GM19395 (cell line): Measurements from ENCODE around the gene BLTP3A.
A peak's percentile ranks its signal among the peaks of the same experiment; 100 is the strongest.
"Not testable (repeated sequence)": the region's sequence is repeated elsewhere in the genome, so short reads cannot be mapped to it uniquely, and the experiment has no call there.

ENCODE experiments used
- ATAC-seq: cut with Tn5 transposase; IDR thresholded peaks from one replicate; pipeline ENCODE4 v1.9.1; 2021; ENCODE audit warnings: mild to moderate bottlenecking, moderate library complexity; ENCODE audit not compliant: unreplicated experiment

The BLTP3A gene

DNA sequence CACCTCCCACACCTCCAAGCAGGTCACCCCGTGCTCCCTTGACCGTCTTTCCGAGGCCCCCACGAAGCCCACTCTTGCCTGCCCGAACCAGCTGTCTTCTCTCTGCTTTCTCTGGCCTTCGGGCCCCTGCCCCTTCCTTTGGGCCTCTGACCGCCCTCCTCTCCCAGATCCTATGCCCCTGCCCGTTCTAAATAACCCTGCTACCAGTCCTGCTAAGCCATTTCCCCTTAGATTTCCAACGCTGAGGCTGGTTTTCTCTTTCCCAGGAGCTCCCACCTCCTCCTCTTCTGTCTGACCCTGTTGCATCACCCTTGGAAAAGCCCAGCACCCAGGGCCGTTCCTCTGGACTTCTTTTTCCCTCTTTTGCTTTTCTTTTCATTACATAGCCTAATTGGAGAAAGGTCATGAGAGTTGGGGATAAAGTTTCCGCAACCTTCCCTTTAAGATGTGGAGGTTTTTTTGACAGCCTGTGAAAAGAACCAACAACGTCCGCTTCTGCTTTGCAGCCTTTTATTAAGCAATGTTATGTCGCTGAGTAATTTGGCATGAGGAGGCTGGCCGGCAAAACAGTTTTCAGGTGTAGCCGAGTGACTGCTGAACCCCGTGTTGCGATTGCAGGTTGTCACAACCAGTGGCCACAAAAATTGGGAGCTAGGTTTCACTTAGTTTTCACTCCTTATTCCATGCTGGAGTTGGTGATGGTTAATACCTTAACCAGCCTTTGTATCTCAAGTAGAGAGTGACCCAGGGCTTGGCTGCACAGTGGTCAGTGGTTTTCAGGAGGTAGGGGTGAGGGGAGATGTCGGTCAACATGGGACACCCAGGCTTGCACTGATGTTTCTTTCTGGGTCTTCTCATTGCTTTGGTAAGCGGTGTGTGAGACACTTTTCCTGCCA, 970 bp downstream of the BLTP3A start:
- ATAC-seq = peak; percentile 18

DNA sequence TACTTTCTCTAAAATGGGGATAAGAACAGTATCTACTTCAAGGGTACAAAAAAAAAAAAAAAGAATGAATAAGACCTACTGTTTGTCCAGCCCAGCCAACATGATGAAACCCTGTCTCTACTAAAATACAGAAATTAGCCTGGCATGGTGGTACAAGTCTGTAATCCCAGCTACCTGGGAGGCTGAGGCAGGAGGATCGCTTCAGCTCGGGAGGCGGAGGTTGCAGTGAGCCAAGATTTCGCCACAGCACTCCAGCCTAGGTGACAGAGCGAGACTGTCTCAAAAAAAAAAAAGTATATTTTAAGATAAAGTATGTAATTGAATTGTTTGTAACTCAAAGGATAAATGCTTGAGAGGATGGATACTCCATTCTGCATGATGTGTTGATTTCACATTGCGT, 2.0 kb downstream of the BLTP3A start:
- ATAC-seq = no peak

DNA sequence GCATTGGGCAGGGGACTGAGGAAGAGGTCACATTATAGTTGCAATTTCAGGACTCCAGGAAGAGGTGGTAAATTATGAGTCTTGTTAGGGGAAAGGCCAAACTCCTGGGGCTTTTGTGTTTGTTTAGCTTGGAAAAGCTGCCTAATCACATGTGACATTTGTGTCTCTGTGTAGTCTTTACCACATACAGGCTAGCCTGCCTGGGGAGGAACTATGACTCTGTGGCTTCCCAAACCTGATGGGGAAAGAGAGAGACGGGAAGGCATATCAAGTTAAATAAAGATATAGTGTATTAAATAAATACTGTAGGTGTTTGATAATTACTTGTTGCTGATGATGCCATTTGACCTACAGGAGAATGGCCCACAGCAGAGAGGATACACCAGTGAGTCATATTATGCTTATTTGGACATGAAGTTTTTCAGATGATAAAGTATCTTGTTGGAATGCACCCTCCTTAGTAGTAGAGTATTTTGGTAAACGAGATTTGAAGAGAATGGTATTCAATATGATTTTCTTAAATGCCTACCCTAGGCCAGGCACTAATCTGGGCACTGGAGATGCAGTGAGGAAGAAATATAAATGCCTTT, 4.0 kb downstream of the BLTP3A start:
- no peak for ATAC-seq

DNA sequence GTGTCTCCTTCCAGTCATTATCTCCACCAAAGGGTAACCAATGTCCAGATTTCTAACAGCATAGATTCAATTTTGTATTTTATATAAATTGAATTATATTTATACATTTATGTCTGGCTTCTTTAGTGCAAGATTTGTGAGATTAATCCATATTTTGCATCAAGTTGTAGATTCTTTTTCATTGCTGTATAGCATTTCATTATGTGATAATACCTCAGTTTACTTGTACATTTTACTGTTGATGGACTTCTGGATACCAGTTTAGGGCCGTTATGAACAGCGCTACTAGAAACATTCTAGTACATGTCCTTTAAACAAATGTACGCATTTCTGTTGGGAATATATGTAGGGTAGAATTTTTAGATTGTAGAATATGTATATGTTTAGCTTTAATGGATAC, 6.2 kb downstream of the BLTP3A start:
- ATAC-seq = no peak

DNA sequence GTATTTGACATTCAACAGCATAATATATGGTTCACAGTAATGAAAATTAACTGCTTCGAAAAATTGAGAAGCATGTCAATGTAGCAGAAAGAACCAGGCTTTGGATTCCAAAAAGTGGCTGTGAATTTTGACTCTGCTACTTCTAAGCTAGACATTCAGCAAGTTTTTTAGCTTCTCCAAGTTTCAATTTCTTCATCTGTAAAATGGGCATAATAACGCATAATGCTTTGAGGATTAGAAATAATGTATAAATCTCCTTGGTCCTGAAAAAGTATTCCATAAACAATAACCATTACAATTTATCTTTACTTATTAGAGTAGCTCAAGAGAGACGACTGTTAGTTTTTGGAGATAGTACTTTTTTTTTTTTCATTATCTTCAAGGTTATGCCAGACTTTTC, 7.7 kb downstream of the BLTP3A start:
- no peak for ATAC-seq

DNA sequence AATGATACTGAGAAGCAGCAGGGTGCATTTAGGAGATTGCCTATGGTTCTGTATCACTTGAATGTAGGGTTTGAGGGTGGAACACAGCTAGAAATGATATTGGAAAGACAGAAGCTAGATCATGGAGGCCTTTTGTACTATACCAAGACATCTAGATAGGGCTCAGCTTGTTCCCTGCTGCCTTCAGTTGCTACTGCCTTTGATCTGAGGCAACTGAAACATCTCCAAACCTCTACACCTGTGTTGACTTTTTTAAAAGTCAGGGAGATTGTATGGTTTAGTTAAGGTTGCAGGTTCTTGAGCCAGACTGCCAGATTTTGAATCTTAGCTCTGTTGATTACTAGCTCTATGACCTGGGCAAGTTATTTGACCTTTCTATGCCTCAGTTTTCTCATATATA, 12.7 kb downstream of the BLTP3A start:
- ATAC-seq = no peak

DNA sequence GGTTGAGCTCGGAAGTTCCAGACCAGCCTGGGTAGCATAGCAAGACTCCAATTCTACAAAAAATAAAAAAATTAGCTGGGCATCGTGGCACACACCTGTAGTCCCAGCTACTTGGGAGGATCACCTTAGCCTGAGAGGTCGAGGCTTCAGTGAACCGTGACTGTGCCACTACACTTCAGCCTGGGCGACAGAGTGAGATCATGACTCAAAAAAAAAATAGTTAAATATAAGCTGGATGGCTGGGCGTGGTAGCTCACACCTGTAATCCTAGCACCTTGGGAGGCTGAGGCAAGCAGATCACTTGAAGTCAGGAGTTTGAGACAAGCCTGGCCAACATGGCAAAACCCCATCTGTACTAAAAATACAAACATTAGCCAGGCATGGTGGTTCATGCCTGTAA, 13.2 kb downstream of the BLTP3A start:
- ATAC-seq = not testable (repeated sequence)

DNA sequence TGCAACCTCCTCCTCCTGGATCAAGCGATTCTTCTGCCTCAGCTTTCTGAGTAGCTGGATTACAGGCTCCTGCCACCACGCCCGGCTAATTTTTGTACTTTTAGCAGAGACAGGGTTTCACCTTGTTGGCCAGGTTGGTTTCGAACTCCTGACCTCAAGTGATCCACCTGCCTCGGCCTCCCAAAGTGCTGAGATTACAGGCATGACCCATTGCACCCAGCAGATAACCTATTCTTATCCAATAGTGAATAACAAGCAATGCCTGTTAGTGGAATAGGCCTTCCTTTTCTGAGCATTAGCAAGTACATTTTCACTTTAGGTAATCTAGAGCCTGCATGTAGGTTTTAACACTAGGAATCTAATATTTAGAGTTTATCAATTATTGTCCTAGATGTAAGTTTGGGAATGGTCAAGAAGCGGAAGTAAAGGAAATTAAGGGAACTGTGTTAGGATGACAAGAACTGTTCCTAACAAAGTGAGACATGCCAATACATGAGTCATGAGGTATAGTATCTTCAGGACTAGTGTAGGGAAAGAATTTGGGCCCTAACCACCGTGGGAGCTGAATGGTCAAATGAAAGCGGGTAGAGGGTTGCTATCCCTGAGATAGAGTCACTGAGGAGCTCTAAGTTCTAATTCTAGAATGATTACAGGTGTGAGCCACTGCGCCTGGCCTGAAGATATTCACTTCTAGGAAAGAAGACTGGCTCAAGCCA, 15.0 kb downstream of the BLTP3A start:
- ATAC-seq = no peak

DNA sequence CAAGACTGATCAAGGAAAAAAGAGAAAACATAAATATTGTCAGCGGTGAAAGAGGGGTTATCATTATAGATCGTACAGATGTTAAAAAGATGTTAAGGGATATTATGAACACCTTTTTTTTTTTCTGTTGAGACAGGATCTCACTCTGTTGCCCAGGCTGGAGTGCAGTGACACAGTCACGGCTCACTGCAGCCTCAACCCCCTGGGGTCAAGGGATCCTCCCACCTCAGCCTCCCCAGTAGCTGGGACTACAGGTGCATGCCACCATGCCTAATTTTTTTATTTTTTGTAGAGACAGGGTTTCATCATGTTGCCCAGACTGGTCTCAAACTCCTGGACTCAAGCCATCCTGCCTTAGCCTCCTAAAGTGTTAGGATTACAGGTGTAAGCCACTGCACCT, 16.6 kb downstream of the BLTP3A start:
- ATAC-seq = not testable (repeated sequence)

DNA sequence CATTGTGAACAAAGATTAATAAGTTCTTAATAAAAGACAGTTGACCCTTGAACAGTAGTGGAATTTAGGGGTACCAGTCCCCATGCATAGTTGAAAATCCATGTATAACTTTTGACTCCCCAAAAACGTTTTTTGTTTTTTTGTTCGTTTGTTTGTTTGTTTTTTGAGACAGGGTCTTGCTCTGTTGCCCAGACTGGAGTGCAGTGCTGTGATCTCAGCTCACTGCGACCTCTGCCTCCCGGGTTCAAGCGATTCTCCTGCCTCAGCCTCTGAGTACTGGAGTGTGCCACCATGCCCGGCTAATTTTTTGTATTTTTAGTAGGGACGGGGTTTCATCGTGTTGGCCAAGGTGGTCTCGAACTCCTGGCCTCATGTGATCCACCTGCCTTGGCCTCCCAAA, 17.5 kb downstream of the BLTP3A start:
- ATAC-seq = not testable (repeated sequence)

DNA sequence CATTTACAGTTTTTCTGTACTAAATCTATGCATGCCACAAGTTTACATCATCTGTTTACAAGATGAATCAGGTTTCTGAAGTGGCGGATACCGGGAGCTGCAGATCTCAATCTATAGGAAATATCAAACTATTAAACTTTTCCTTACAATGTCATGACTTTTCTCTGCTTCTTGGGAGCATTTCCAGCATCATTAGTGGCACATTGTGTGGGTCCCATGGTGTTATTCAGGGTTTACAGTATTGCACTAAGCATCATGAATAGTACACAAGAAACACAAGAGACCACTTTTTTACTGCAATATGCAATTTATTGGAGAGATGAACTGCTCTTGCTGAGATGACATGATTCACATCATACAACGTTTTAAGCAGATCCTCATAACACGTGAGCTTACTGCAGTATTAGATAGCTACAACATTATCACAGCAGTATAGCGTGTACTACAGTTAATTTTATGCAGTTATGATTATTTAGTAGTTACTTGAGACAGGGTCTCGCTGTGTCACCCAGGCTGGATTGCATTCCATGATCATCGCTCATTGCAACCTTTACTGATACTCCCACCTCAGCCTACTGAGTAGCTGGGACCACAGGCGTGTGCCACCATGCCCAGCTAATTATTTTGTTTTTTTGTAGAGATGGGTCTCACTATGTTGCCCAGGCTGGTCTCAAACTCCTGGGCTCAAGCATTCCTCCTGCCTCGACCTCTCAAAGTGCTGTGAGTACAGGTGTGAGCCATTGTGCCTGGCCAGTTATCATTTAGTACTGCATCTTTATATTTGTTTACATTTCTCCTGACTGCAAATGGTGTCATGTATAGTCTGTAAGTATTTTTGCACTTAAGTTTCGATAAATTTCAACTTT, 18.4 kb downstream of the BLTP3A start:
- no peak for ATAC-seq

DNA sequence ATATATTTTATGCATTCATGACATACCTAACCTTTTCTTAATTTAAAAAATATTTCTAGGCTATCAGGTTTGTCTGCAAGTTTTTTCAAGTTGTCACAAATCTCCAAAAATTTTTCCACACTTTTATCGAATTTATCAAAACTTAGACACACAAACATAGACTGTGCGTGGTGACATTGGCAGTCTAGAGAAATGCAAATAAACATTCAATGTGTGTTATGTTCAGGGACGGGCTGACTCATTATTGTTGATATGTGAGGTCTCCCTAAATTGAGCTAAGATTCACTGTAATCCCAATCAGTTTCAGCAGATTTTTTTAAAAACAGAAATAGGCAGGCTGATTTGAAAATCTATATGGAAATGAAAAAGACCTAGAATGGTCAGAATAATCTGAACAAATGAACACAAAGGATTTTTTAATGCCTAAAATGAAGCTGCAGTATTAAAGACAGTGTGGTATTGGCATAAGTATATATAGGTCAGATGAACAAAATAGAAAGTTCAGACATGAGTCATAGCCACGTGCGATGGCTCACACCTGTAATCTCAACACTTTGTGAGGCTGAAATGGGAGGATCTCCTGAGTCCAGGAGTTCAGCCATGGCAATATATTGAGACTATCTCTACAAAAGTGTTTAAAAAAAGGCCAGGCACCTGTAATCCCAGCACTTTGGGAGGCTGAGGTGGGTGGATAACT, 19.2 kb downstream of the BLTP3A start:
- peak; percentile 96 for ATAC-seq

DNA sequence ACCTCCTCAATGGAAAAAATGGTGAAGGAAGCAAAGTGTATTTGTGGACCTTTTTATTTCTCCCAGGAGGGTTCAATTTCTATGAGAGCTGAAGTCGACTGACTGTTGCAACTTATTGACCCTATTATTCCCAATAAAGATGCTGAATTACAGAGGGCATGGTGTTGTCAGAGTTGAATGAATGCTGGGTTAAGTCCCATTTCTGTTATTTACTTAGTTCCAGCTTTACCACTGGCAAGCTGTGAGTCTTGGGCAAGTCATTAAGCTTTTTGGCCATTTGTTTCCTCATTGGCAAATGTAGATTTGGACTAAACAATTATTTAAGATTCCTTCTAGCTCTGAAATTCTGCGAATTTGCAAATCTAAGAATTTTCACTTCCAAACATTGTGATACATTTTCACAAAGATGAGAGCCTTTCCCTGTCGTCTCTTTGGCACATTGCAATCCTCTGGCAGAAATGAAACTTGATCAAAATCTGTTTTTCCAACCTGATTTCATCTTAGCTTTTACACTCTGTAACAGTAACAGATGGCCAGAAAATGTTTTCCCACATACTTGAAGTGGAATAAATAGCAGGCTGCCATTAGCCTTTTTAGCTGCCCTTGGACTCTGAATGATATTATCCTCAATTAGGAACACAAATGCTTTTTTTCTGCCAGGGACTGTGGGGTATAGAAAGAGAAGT, 21.3 kb downstream of the BLTP3A start:
- ATAC-seq = no peak

DNA sequence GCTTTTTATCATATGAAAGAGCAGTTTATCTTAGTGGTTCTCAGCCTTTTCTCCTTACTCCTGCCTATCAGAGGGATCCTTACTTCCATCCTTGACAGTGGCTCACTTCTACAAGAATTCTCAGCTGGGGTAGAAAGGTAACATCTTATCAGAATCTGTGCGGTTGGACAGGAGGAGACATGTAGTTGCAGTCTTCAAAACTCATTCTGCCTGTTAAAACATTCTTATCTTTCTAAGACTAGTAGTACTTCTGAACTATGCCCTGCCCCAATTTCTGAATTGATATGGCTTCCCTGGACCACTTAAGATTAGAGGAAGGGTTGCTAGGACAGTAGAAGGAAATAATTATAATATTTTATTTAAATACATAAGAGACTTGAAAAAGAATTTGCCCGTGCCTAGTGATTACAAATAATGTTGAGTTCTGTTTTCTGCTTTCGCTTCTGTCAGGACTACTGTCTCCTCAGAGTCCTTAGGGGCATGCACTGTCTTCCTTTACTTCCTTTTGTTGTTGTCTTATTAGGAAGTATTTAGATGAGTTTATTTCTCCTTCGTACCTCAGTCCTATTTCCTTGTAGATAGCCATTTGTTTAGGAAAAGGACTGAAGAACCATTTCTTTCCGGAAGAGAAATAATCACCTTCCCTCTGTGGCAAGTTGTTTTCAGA, 24.9 kb downstream of the BLTP3A start:
- ATAC-seq = no peak

DNA sequence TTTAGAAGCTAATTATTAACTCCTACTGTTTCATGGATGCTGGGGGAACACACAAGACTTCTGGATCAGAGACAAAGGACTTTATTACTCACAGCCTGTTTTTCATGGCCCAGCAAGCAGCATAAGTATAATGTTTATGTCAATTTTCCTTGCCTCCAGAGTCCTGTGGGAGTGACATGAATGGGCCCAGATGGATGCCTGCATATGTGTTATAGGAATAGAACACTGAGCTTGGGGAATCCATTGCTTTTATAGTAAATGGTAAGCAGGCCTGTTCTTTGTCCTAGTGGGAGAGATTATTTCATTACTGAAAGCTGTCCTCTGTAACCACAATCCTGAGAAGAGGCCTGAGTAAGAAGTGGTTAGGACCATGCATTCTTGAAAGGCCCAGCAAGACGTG, 25.6 kb downstream of the BLTP3A start:
- ATAC-seq = no peak

DNA sequence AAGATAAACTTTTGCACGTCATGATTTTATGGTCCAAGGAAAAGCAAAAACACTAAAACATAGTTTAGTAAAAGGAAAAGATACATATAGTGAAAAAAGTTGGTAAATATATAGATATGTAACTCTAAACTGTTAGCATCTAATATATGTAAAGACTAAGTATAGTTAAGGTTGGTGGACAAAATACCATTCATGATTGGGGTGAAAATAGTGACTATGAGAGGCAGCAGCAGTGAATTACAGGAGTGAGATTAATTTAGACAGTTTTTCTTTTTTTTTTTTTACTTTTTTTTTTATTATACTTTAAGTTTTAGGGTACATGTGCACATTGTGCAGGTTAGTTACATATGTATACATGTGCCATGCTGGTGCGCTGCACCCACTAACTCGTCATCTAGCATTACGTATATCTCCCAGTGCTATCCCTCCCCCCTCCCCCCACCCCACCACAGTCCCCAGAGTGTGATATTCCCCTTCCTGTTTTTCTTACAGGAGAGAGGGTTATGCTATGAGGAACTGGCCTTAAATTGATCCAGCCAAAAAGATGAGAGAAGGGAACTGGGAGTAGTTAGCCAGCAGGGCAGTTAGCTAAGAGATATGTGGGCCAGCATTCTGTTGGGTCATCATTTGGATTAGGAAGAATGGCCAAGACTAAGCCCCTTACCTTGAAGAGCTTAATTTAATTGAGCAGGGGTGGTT, 27.1 kb downstream of the BLTP3A start:
- ATAC-seq = not testable (repeated sequence)

DNA sequence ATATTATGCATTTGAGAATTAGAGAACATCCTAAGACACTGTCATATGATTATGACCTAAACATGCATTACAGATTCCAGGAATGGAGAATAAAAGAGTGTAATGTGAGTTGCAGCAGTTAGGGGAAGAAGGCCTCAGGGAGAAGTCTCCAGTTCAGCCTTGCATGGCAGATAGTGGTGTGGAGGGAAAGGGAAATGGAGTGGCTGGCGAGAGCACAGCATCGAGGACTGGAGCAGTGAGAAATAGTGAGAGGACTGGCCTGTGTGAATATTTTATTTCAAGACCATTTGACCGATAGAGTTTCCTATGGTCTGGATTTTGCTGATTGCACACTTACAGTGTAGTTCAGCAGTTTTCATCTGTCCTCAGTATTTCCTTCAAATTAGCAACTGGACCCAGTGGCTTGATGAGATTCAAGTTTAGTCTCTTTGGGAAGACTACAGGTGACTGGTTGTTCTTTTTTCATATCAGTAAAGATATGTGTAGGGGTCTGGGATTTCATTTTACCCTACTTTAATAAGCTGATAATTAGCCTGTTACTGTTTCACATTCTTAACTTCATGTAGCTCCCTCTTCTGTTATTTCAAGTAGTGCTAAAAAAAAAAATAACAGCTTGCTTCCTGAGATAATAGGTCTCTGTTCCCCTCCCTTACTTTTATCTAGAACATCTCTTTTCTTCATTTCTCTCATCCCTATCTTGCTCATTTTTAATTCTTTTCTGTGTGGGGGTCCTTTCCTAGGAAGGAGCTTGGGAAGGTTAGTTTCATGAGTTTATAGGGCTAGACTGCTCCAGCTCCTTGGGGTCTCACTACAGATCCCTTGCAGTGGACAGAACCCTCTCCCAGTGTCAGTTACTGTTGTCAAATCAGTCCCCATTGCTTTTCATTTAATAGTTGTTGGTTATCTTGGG, 27.9 kb downstream of the BLTP3A start:
- ATAC-seq = no peak

DNA sequence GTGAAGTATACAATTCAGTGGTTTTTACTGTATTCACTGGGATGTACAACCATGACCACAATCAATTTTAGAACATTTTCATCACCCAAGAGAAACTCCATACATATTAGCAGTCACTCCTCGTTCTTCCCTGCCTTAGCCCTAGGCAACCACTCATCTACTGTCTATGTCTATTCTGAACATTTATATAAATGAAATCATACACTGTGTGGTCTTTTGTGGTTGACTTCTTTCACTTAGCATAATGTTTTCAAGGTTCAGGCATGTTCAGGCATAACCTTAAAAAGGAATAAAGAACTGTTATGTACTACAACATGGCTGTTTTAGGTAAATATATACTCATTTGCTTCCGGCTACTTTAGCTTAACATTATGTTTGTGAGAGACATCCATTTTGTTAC, 37.3 kb downstream of the BLTP3A start:
- no peak for ATAC-seq
